ENCODE measurements around the gene NFE2L3.

Gene NFE2L3

GRCh38 chr7:26197153-26198115, 45.4 kb downstream of the NFE2L3 start:
- no peak for TF ChIP-seq CTCF (IDR thresholded peaks at IDR 0.05; ENCODE audit: low read length, missing control alignments)
- DNase-seq (ENCODE audit: low read depth), result no peak
- H3K4me3 ChIP-seq (replicated peaks; ENCODE audit: low read depth, low read length), result peak overlapping the region; percentile 91

- DNase-seq (ENCODE audit: low read depth), result peak; percentile 53
- peak overlapping the region; percentile 91 for H3K4me3 ChIP-seq (replicated peaks; ENCODE audit: low read depth, low read length)
- peak; percentile 67 for TF ChIP-seq CTCF (IDR thresholded peaks at IDR 0.05; ENCODE audit: low read length, missing control alignments)
Observed at GRCh38 chr7:26198133-26198780, 46.3 kb downstream of the NFE2L3 start.

- peak overlapping the region; percentile 91 for H3K4me3 ChIP-seq (replicated peaks; ENCODE audit: low read depth, low read length)
- TF ChIP-seq CTCF (IDR thresholded peaks at IDR 0.05; ENCODE audit: low read length, missing control alignments), result no peak
- no peak for DNase-seq (ENCODE audit: low read depth)
Observed at GRCh38 chr7:26198781-26199169, 46.8 kb downstream of the NFE2L3 start.

GRCh38 chr7:26199301-26200037, 47.5 kb downstream of the NFE2L3 start:
- peak overlapping the region; percentile 91 for H3K4me3 ChIP-seq (replicated peaks; ENCODE audit: low read depth, low read length)
- no peak for TF ChIP-seq CTCF (IDR thresholded peaks at IDR 0.05; ENCODE audit: low read length, missing control alignments)
- DNase-seq (ENCODE audit: low read depth), result peak; percentile 45

- no peak for TF ChIP-seq CTCF (IDR thresholded peaks at IDR 0.05; ENCODE audit: low read length, missing control alignments)
Observed at GRCh38 chr7:26200038-26200443, 48.0 kb downstream of the NFE2L3 start.

GRCh38 chr7:26200444-26201246, 48.6 kb downstream of the NFE2L3 start, which contains the start of gene HNRNPA2B1:
Gene HNRNPA2B1, minus strand, starts transcription at chr7:26200746. Its CDS starts 169 bp downstream, at chr7:26200577.
- DNase-seq (ENCODE audit: low read depth), result peak; percentile 98

More at GRCh38 chr7:26200038-26200443, 48.0 kb downstream of the NFE2L3 start:
- H3K4me3 ChIP-seq (replicated peaks; ENCODE audit: low read depth, low read length), result peak overlapping the region; percentile 91
- DNase-seq (ENCODE audit: low read depth), result peak; percentile 45

More at GRCh38 chr7:26200444-26201246, 48.6 kb downstream of the NFE2L3 start, which contains the start of gene HNRNPA2B1:
- no peak for TF ChIP-seq CTCF (IDR thresholded peaks at IDR 0.05; ENCODE audit: low read length, missing control alignments)
- H3K4me3 ChIP-seq (replicated peaks; ENCODE audit: low read depth, low read length), result peak within 1 kb of the TSS; percentile 91
